Esophagus (tissue), 2 donors: ENCODE data around the gene CDHR2. TPM values are rescaled to one million over a fixed set of nuclear protein-coding genes. Genes with fewer than 3 reads are reported as not detected.

Experiments used
- H3K27ac ChIP-seq, 2 donors: one replicate each; pipeline ENCODE4 v1.5.1; 2013; ENCODE audit warnings: low read depth in 2 of 2, mild to moderate bottlenecking in 2 of 2, inconsistent platforms in 1 of 2, low read length in 1 of 2, moderate library complexity in 1 of 2
- H3K27me3 ChIP-seq, 2 donors: one replicate each; pipeline ENCODE4 v1.6.1; 2013; ENCODE audit warnings: low read length in 2 of 2, control low read depth in 1 of 2, mild to moderate bottlenecking in 1 of 2; ENCODE audit not compliant: insufficient read depth in 2 of 2, control insufficient read depth in 1 of 2
- H3K36me3 ChIP-seq, 2 donors: one replicate each; pipeline ENCODE4 v1.6.1; 2013; ENCODE audit warnings: low read length in 1 of 2; ENCODE audit not compliant: control insufficient read depth in 2 of 2, insufficient read depth in 2 of 2
- H3K4me1 ChIP-seq, 2 donors: one replicate each; pipeline ENCODE4 v1.6.1; 2013; ENCODE audit warnings: low read length in 1 of 2; ENCODE audit not compliant: control insufficient read depth in 2 of 2, insufficient read depth in 2 of 2
- H3K4me3 ChIP-seq, 2 donors: one replicate each; pipeline ENCODE4 v1.5.1; 2013; ENCODE audit warnings: low read length in 2 of 2, mild to moderate bottlenecking in 2 of 2, low read depth in 1 of 2, moderate library complexity in 1 of 2
- H3K9me3 ChIP-seq, 2 donors: one replicate each; pipeline ENCODE4 v1.6.1; 2013; ENCODE audit warnings: mild to moderate bottlenecking in 2 of 2, low read depth in 1 of 2, low read length in 1 of 2, moderate library complexity in 1 of 2; ENCODE audit not compliant: control insufficient read depth in 2 of 2, insufficient read depth in 1 of 2
- WGBS, 2 donors: extraction: QIAGEN DNeasy Blood & Tissue Kit; methylation state at CpG; one replicate each; pipeline ENCODE4 v1.1.7; 2013; 5-methylcytosine and 5-hydroxymethylcytosine counted together
- polyA plus RNA-seq, 2 donors: library from polyadenylated mRNA; stranded (reverse); fragments of 200-250 nt; gene quantifications; one replicate each; pipeline ENCODE4 v1.2.3, GENCODE V29; 2013
- donor health status: healthy with polysubstance abuse.
- donor health status: Bipolar disorder and iron deficiency.

Gene CDHR2
- polyA plus RNA-seq, 2 donors, result 0.01 to 0.08 TPM

DNA sequence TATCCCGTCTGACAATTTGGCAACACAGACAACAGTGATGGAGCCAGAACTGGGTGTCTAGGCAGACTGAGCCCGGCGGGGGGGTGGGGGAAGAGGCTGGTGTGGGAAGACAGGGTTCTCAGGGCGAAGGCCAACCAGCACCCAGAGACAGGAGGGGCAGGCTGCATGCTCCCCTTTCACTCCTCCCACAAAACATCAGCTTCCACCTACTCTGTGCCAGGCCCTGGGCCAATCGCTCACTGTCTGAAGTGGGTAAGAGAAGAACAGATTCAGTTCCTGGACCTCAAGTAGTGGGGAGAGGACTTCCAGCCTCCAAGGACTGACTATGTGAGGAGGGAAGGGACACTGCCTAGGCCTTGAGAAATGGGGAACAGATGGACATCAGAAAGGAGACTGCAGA lies 78.4 kb downstream of the CDHR2 start:
- no peak overlapping the region for H3K4me3 ChIP-seq
- peaks cover 0 to 7% of the 10 kb centered on the region in 2 donors for H3K27me3 ChIP-seq
- H3K4me1 ChIP-seq, result peaks cover 12 to 16% of the 10 kb centered on the region in 2 donors
- no peak overlapping the region for H3K27ac ChIP-seq
- WGBS, 2 donors, result 62 to 75% methylated on average over 5 of the region's 5 CpGs
- no peaks in the 10 kb centered on the region for H3K36me3 ChIP-seq
- no peaks in the 10 kb centered on the region for H3K9me3 ChIP-seq

DNA sequence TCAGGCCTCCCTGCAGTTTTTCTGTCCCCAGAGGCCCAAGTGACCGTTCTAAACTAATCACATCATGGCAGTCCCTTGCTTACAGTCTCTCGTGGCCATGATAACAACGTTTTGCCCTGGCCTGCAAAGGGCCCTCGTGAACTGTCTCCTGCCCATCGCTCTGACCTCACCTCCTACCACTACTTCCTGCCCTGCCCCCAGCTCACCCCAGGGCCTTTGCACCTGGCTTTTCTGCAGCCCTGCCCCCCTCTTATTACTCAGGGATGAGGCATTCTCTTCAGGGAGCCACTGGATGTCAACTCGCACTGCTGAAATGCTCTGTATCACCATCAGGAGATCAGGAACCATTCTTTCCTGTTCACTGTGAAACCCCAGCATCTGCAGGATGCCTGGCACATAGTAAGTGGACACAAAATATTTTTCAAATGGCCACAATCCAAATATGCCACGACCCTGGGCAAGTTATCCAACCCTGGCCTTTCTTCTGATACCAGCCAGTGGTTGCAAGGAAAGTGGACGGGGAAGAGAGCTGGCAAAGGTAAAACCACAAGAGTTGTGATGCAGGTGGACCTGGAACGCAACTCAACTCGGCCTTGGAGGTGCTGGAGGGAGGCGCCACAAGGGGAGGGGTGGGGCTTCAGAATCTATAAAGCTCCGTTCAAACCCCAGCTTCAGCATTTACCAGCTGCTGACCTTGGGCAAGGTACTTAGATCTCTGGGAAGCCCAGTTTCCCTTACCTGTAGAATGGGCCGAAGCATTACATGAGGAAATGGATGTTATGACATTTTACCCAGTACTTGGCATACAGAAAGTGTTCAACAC lies 79.5 kb downstream of the CDHR2 start:
- H3K4me1 ChIP-seq, result peaks cover 12 to 16% of the 10 kb centered on the region in 2 donors
- no peaks in the 10 kb centered on the region for H3K9me3 ChIP-seq
- H3K27ac ChIP-seq, result no peak overlapping the region
- WGBS, 2 donors, result 50 to 52% methylated on average over 13 of the region's 13 CpGs
- peaks cover 0 to 7% of the 10 kb centered on the region in 2 donors for H3K27me3 ChIP-seq
- no peak overlapping the region for H3K4me3 ChIP-seq
- H3K36me3 ChIP-seq, result no peaks in the 10 kb centered on the region

DNA sequence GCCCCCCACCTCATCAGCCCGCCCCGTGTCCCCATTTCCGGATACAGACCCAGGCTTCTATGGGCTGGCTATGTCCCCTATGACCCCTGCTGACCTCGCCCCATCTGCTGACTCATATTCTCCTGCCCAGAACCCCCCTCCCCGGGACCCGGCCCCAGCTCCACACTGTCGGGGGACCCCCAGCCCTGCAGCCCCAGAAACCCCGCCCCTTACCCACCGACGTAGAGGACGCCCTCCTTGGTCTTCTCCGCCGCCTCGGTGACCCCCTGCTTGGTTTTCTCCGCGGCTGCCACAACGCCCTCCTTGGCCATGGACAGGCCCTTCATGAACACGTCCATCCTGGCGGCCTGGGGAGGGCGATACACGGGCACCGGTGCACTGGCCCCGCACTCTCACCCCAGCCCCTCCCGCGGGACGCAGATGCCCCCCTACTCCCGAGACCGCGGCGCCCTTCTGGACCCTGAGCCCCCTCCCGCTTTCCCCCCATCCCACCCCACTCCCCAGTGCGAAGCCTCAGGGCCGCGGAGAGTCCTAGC lies 80.2 kb downstream of the CDHR2 start:
- H3K36me3 ChIP-seq, result no peaks in the 10 kb centered on the region
- H3K9me3 ChIP-seq, result no peaks in the 10 kb centered on the region
- H3K4me3 ChIP-seq, result no peak overlapping the region
- H3K27ac ChIP-seq, result no peak overlapping the region
- WGBS, 2 donors, result 8 to 9% methylated on average over 33 to 34 of the region's 34 CpGs
- peaks cover 12 to 16% of the 10 kb centered on the region in 2 donors for H3K4me1 ChIP-seq
- H3K27me3 ChIP-seq, result peaks cover 0 to 7% of the 10 kb centered on the region in 2 donors

DNA sequence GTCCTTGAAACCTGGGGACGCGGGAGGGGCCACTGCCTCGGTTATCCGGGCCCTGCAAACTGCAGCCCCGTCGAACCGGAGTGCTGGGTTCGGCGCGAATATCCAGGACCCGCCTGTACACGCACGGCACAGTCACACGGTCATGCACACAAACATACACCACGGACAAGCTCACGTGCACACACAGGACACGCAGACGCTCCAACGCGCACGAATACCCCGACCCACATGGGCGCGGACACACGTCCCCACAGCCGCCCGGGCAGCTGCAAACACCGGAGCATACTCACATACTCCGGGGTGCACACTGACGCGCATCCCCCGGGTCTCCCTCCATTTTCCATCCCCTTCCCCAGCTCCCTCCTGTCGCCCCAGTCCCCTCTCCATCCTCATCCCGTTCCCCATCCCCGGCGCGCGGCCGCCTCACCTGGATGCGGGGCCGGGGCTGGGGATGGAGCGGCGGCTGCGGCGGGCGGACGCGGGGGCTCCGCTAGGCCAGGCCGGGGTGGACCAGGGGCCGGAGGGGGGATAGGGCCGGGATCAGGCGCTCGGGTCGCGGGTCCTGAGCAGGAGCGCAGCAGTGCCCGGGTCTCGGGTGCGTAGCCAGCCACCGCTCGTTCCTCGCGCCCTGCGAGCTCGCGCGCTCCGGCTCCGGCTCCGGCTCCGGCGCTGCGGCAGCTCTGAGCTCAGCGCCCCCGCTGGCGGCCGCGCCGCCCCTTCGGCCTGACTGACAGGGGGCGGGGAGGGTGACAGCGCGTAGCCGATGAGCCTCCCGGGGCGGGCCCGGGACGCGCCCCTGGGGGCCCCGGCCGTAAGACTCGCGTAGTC lies 80.9 kb downstream of the CDHR2 start, which contains the start of the genes EIF4E1B and SNCB:
Gene EIF4E1B (plus strand): TSS at position 823 of the 828 bp plus-strand sequence. CDS start 12,113 bp downstream, outside the sequence.
Gene SNCB (minus strand): TSS at position 682 of the 828 bp plus-strand sequence. CDS start 880 bp downstream, outside the sequence.
- WGBS, 2 donors, result 0 to 1% methylated on average over 67 to 94 of the region's 94 CpGs
- Histone ChIP-seq H3K27ac (no peak within 1 kb of the TSS), H3K4me3 (peak within 1 kb of the TSS in 1 of 2 donors; percentile 17), H3K36me3 (no peaks in the 10 kb centered on the region), H3K4me1 (peaks cover 12 to 16% of the 10 kb centered on the region in 2 donors), H3K27me3 (peaks cover 0 to 7% of the 10 kb centered on the region in 2 donors), H3K9me3 (no peaks in the 10 kb centered on the region)

DNA sequence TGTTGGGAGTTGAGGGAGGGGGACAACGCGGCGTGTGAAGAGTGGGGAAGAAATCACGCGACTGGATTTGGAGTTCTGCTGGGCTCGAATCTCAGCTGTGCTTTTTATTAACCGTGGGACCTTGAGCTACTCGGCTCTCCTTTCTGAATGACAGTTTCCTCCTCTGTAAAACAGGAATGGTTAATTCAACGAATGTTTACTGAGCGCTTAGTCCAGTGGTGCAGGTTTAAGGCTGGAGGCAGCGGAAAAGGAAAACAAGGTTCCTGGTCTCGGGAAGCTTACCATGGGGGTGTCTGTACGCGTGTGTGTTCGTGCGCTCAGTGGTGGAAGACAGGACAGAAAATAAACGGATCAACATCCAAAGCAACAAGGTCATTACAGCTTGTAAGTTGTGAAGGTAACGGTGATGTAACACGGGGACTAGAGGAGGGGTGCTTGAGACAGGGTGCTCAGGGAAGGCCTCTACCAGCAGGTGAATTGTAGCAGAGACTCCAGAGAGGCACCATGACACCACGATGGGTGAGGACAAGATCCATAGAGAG lies 81.6 kb downstream of the CDHR2 start:
- H3K27me3 ChIP-seq, result peaks cover 0 to 7% of the 10 kb centered on the region in 2 donors
- no peaks in the 10 kb centered on the region for H3K36me3 ChIP-seq
- H3K9me3 ChIP-seq, result peaks cover 0 to 3% of the 10 kb centered on the region in 2 donors
- H3K4me1 ChIP-seq, result peaks cover 12 to 16% of the 10 kb centered on the region in 2 donors
- WGBS, 2 donors, result 6 to 10% methylated on average over 20 of the region's 20 CpGs
- H3K27ac ChIP-seq, result no peak overlapping the region
- H3K4me3 ChIP-seq, result peak overlapping the region in 1 of 2 donors; percentile 17

DNA sequence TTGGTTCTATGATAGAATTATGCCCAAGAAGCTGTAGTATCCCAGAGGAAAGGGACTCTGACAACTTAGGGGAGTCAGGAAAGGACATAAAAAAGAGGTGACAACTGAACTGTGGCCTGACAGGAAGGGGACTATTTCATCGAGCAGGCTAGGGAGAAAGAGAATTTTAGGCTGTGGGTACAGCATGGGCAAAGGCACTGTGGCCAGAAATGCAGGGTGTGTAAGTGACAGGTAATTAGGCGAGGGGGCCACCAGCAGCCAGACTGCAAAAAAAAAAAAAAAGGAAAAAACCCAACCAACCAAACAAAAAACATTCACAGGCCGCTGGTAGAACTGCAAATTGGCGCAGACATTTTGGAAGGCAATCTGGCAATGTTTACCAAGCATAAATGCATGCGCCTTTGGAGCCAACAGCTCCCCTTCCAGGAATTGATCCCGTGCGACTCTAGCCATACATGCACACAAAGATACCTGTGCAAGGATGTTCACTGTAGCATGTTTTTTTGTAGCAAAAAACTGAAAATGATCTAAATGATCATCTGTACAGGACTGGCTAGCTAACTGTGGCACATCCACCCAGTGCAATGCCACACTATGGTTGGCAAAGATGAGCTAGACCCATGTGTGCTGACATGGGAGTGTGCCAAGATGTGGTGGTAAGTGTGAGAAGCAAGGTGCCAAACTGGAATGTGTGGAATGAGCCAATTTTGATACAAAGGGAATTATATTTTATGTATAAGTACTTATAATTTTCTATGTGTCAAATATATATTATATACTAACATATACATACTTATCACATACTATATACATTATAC lies 82.5 kb downstream of the CDHR2 start:
- Histone ChIP-seq H3K4me1 (peaks cover 12 to 16% of the 10 kb centered on the region in 2 donors), H3K36me3 (no peaks in the 10 kb centered on the region), H3K27ac (no peak overlapping the region), H3K4me3 (no peak overlapping the region), H3K9me3 (peaks cover 0 to 3% of the 10 kb centered on the region in 2 donors), H3K27me3 (peaks cover 0 to 5% of the 10 kb centered on the region in 2 donors)
- 63 to 68% methylated on average over 7 of the region's 7 CpGs for WGBS, 2 donors

DNA sequence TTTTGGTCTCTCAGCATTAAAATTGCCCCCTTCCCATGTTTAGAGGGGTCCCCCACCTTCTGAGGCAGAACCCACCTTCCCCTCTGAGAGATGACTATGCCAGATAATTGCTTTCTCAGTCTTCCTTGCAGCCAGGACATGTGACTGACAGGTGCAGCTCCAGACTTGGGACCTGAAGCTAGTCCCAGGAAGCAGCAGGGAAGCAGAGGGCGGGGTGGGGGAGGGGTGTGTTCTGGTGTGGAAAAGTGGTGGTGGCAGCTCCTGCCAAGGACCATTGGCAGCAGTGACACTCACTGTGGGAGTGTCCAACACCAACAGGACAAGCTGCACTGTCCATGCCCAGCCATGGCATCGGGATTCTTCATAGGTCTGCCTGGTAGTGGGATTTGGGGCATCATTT lies 83.6 kb downstream of the CDHR2 start:
- peaks cover 0 to 3% of the 10 kb centered on the region in 2 donors for H3K9me3 ChIP-seq
- H3K4me1 ChIP-seq, result peaks cover 12 to 13% of the 10 kb centered on the region in 2 donors
- H3K27ac ChIP-seq, result no peak overlapping the region
- H3K36me3 ChIP-seq, result no peaks in the 10 kb centered on the region
- no peak overlapping the region for H3K4me3 ChIP-seq
- peaks cover 0 to 2% of the 10 kb centered on the region in 2 donors for H3K27me3 ChIP-seq
- WGBS, 2 donors, result 81 to 84% methylated on average over 2 of the region's 2 CpGs

DNA sequence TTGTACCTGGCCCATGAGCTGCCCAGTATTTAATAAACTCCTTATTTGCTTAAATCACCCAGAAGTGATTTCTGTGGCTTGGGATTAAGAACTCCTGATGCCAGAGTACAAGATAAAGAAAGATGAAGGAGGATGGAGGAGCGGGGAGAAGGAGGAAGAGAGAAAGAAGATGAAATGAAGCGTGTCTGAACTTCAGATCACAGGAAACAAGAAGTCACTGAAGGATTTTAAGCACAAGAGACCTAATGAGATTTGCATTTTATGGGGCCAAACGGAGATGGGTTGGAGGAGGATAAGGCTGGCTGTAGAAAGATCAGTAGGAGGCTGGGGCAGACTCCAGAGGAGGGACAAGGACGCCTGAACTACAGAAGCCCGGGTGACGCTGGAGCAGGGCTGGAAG lies 84.5 kb downstream of the CDHR2 start:
- H3K36me3 ChIP-seq, result no peaks in the 10 kb centered on the region
- no peaks in the 10 kb centered on the region for H3K27me3 ChIP-seq
- no peak overlapping the region for H3K27ac ChIP-seq
- no peak overlapping the region for H3K4me3 ChIP-seq
- WGBS, 2 donors, result 24 to 28% methylated on average over 6 of the region's 6 CpGs
- peaks cover 0 to 3% of the 10 kb centered on the region in 2 donors for H3K9me3 ChIP-seq
- peaks cover 12 to 13% of the 10 kb centered on the region in 2 donors for H3K4me1 ChIP-seq
